Transverse colon (tissue), 4 donors: Measurements from ENCODE around the gene RNASEL.

Source experiments
- CTCF ChIP-seq, 5 experiments: fragments of 200-600 bp in 3 of 5; fragments of 450-650 bp in 2 of 5; sonication (generic) in 3 of 5; IDR thresholded peaks; 1 replicate in 2 of 5; 2 replicates in 3 of 5; pipeline ENCODE4 v1.5.1; 2016 to 2017; ENCODE audit warnings: antibody characterized with exemption in 5 of 5, inconsistent platforms in 3 of 5, mild to moderate bottlenecking in 2 of 5, moderate library complexity in 1 of 5
- EP300 ChIP-seq: sonication (generic); formaldehyde crosslinking; IDR thresholded peaks from one replicate; pipeline ENCODE4 v1.6.1; 2017; ENCODE audit warnings: antibody characterized with exemption, low read depth
- POLR2AphosphoS5 ChIP-seq, 3 donors: sonication (generic); formaldehyde crosslinking; IDR thresholded peaks; one replicate each; pipeline ENCODE4 v1.6.1; 2016; ENCODE audit warnings: antibody characterized with exemption in 3 of 3

- no peak for TF ChIP-seq POLR2AphosphoS5 (IDR thresholded peaks at IDR 0.05)
- no peak for TF ChIP-seq CTCF (IDR thresholded peaks at IDR 0.05)
- TF ChIP-seq EP300: no peak
These were observed 1.2 kb downstream of the RNASEL start for GRCh38 chr1:182587666-182588499.
